ENCODE measurements around the gene CCDC85A. TPM values are rescaled to one million over a fixed set of nuclear protein-coding genes. Genes with fewer than 3 reads are reported as not detected.

Gene CCDC85A
- total RNA-seq, 1 experiment from 2014 or later = not detected

GRCh38 chr2:56195563-56195962, 11.8 kb downstream of the CCDC85A start:
- intact Hi-C loops (cut with micrococcal nuclease; ENCODE audit: unreplicated experiment) = loop anchor here (10.0 kb wide), 1 partner anchor 329 kb away; no protein-coding TSS in a partner anchor
- CTCF ChIA-PET = no interaction called here
- H3K27me3 Mint-ChIP-seq (ENCODE audit: insufficient read depth, unreplicated experiment) = peaks cover 11% of the 10 kb centered on the region

GRCh38 chr2:56197816-56198215, 14.0 kb downstream of the CCDC85A start:
- Mint-ChIP-seq H3K9me3 (ENCODE audit: unreplicated experiment) (no peaks in the 10 kb centered on the region), H3K4me1 (ENCODE audit: low read depth, unreplicated experiment) (no peaks in the 10 kb centered on the region), H3K27ac (ENCODE audit: unreplicated experiment) (no peak overlapping the region), H3K4me3 (ENCODE audit: unreplicated experiment) (no peak overlapping the region), H3K27me3 (ENCODE audit: insufficient read depth, unreplicated experiment) (peaks cover 4% of the 10 kb centered on the region), H3K36me3 (ENCODE audit: insufficient read depth, unreplicated experiment) (no peaks in the 10 kb centered on the region)
- H3K27me3 ChIP-seq (replicated peaks; ENCODE audit: control insufficient read depth, insufficient read depth, low read length) = no peaks in the 10 kb centered on the region
- no peaks in the 10 kb centered on the region for H3K36me3 ChIP-seq (ENCODE audit: control insufficient read depth, insufficient read depth, low read length)
- intact Hi-C loops (cut with micrococcal nuclease; ENCODE audit: unreplicated experiment) = loop anchor here (10.0 kb wide), 1 partner anchor 327 kb away; no protein-coding TSS in a partner anchor
- H3K4me3 ChIP-seq (ENCODE audit: low read depth, low read length) = no peak overlapping the region
- H3K4me1 ChIP-seq = no peaks in the 10 kb centered on the region
- no peaks in the 10 kb centered on the region for H3K9me3 ChIP-seq
- POLR2A ChIA-PET = no interaction called here
- BruUV-seq (replicated peaks) = no TSS peak
- CTCF ChIA-PET = no interaction called here
- no peak for TF ChIP-seq CTCF (IDR thresholded peaks at IDR 0.05; ENCODE audit: insufficient read depth in 1 of 2, low read depth in 1 of 2, low read length in 1 of 2, severe bottlenecking in 1 of 2, unreplicated experiment in 1 of 2)
- DNase-seq = no peak

More at GRCh38 chr2:56195563-56195962, 11.8 kb downstream of the CCDC85A start:
- Histone ChIP-seq H3K4me1 (no peaks in the 10 kb centered on the region), H3K27me3 (replicated peaks; ENCODE audit: control insufficient read depth, insufficient read depth, low read length) (no peaks in the 10 kb centered on the region; the same call in 1 of the 2 replicates), H3K4me3 (ENCODE audit: low read depth, low read length) (no peak overlapping the region), H3K36me3 (ENCODE audit: control insufficient read depth, insufficient read depth, low read length) (no peaks in the 10 kb centered on the region), H3K9me3 (no peaks in the 10 kb centered on the region)
- DNase-seq = no peak
- no TSS peak for BruUV-seq (replicated peaks)
- H3K4me3 Mint-ChIP-seq (ENCODE audit: unreplicated experiment) = no peak overlapping the region
- POLR2A ChIA-PET = no interaction called here
- no peaks in the 10 kb centered on the region for H3K9me3 Mint-ChIP-seq (ENCODE audit: unreplicated experiment)
- H3K27ac Mint-ChIP-seq (ENCODE audit: unreplicated experiment) = no peak overlapping the region
- H3K4me1 Mint-ChIP-seq (ENCODE audit: low read depth, unreplicated experiment) = peaks cover 6% of the 10 kb centered on the region
- no peak for TF ChIP-seq CTCF (IDR thresholded peaks at IDR 0.05; ENCODE audit: insufficient read depth in 1 of 2, low read depth in 1 of 2, low read length in 1 of 2, severe bottlenecking in 1 of 2, unreplicated experiment in 1 of 2)
- H3K36me3 Mint-ChIP-seq (ENCODE audit: insufficient read depth, unreplicated experiment) = no peaks in the 10 kb centered on the region

GRCh38 chr2:56198936-56199335, 15.1 kb downstream of the CCDC85A start:
- no peak overlapping the region for H3K4me3 Mint-ChIP-seq (ENCODE audit: unreplicated experiment)
- Histone ChIP-seq H3K27me3 (replicated peaks; ENCODE audit: control insufficient read depth, insufficient read depth, low read length) (no peaks in the 10 kb centered on the region), H3K4me1 (no peaks in the 10 kb centered on the region), H3K4me3 (ENCODE audit: low read depth, low read length) (no peak overlapping the region), H3K36me3 (ENCODE audit: control insufficient read depth, insufficient read depth, low read length) (no peaks in the 10 kb centered on the region), H3K9me3 (no peaks in the 10 kb centered on the region)
- intact Hi-C loops (cut with micrococcal nuclease; ENCODE audit: unreplicated experiment) = loop anchor here (10.0 kb wide), 1 partner anchor 326 kb away; no protein-coding TSS in a partner anchor
- no TSS peak for BruUV-seq (replicated peaks)
- ChIA-PET CTCF (no interaction called here), POLR2A (no interaction called here)
- H3K4me1 Mint-ChIP-seq (ENCODE audit: low read depth, unreplicated experiment) = no peaks in the 10 kb centered on the region
- no peaks in the 10 kb centered on the region for H3K27me3 Mint-ChIP-seq (ENCODE audit: insufficient read depth, unreplicated experiment)
- H3K27ac Mint-ChIP-seq (ENCODE audit: unreplicated experiment) = no peak overlapping the region
- DNase-seq = no peak
- no peaks in the 10 kb centered on the region for H3K36me3 Mint-ChIP-seq (ENCODE audit: insufficient read depth, unreplicated experiment)
- H3K9me3 Mint-ChIP-seq (ENCODE audit: unreplicated experiment) = no peaks in the 10 kb centered on the region
- TF ChIP-seq CTCF (IDR thresholded peaks at IDR 0.05; ENCODE audit: insufficient read depth in 1 of 2, low read depth in 1 of 2, low read length in 1 of 2, severe bottlenecking in 1 of 2, unreplicated experiment in 1 of 2) = no peak
